CD4-positive, alpha-beta T cell (primary cell): ENCODE measurements around the gene ASB15. TPM values are rescaled to one million over a fixed set of nuclear protein-coding genes. Genes with fewer than 3 reads are reported as not detected.

Experiments used
- ATAC-seq: fragments of 200-7000 bp; cut with Tn5 transposase; one replicate; pipeline ENCODE4 v1.10.0; 2022; ENCODE audit warnings: mild to moderate bottlenecking; ENCODE audit not compliant: poor library complexity
- CTCF ChIA-PET: fragments of 350-600 bp; sonication (Branson Sonifier 250); formaldehyde crosslinking; loops from one replicate; lab custom pipeline; 2021; ENCODE audit warnings: antibody characterized with exemption, inconsistent platforms; lab: Charles Lee
- POLR2A ChIA-PET: fragments of 350-600 bp; sonication (Branson Sonifier 250); formaldehyde crosslinking; loops from one replicate; lab custom pipeline; 2021; ENCODE audit warnings: antibody characterized with exemption, inconsistent platforms; lab: Charles Lee
- DNase-seq, 14 experiments: peaks; one replicate each; pipeline ENCODE4 v3.0.0-alpha.2; 2013 to 2020; ENCODE audit warnings: mixed read lengths in 2 of 14
- H3K27ac ChIP-seq, 2 donors: one replicate each; pipeline versions ENCODE4 v1.5.1 to v1.7.0; 2013; ENCODE audit warnings: low read length in 2 of 2, low read depth in 1 of 2, mild to moderate bottlenecking in 1 of 2
- H3K27me3 ChIP-seq, 2 experiments: 1 replicate in 1 of 2; 2 replicates in 1 of 2; pipeline versions ENCODE4 v1.6.1 to v1.7.0; 2013; ENCODE audit warnings: low read length in 2 of 2, control low read depth in 1 of 2, mild to moderate bottlenecking in 1 of 2, moderate library complexity in 1 of 2; ENCODE audit not compliant: insufficient read depth in 2 of 2, control insufficient read depth in 1 of 2
- H3K36me3 ChIP-seq: one replicate; pipeline ENCODE4 v1.6.1; 2013; ENCODE audit warnings: low read length, control low read depth; ENCODE audit not compliant: insufficient read depth
- H3K4me1 ChIP-seq: one replicate; pipeline ENCODE4 v1.6.1; 2013; ENCODE audit warnings: low read length, control low read depth; ENCODE audit not compliant: insufficient read depth
- H3K4me3 ChIP-seq: one replicate; pipeline ENCODE4 v1.5.1; 2013; ENCODE audit warnings: mild to moderate bottlenecking, low read length, moderate library complexity
- H3K9me3 ChIP-seq, 2 experiments: 1 replicate in 1 of 2; 2 replicates in 1 of 2; pipeline versions ENCODE4 v1.6.1 to v1.7.0; 2013; ENCODE audit warnings: low read length in 2 of 2, mild to moderate bottlenecking in 2 of 2, control low read depth in 1 of 2, moderate library complexity in 1 of 2; ENCODE audit not compliant: control insufficient read depth in 1 of 2, insufficient read depth in 1 of 2
- H3K27ac Mint-ChIP-seq: one replicate; pipeline ENCODE4 v1.8.0; 2020; ENCODE audit warnings: mixed read lengths
- H3K27me3 Mint-ChIP-seq: one replicate; pipeline ENCODE4 v1.8.0; 2021; ENCODE audit warnings: mixed read lengths
- H3K36me3 Mint-ChIP-seq: one replicate; pipeline ENCODE4 v1.8.0; 2021; ENCODE audit warnings: low read depth, mixed read lengths
- H3K4me1 Mint-ChIP-seq: one replicate; pipeline ENCODE4 v1.8.0; 2021; ENCODE audit warnings: low read depth, mixed read lengths
- H3K4me3 Mint-ChIP-seq: one replicate; pipeline ENCODE4 v1.8.0; 2020; ENCODE audit warnings: mild to moderate bottlenecking, mixed read lengths
- H3K9me3 Mint-ChIP-seq: one replicate; pipeline ENCODE4 v1.8.0; 2020; ENCODE audit warnings: mixed read lengths
- CTCF ChIP-seq: fragments of 200-600 bp; IDR thresholded peaks from one replicate; pipeline ENCODE4 v1.8.0; 2022; ENCODE audit warnings: antibody characterized with exemption, mild to moderate bottlenecking
- intact Hi-C, 2 experiments: fragments of 100-400 bp; cut with DNase I in 1 of 2; cut with micrococcal nuclease in 1 of 2; formaldehyde crosslinking; loops; one replicate each; pipeline versions ENCODE4 v1.15.1 to v1.9.0; 2023 to 2025; cut with DNase I, micrococcal nuclease
- total RNA-seq, 174 experiments: library from RNA in 2 of 174; stranded (reverse) in 2 of 174; gene quantifications; one replicate each; pipeline ENCODE4 v1.2.3 and lab custom pipeline; 2021 to 2026

Gene ASB15
- total RNA-seq, 2 experiments from 2014 or later, result not detected

GRCh38 chr7:123573341-123573740 is 28.3 kb upstream of the ASB15 start:
- H3K27ac Mint-ChIP-seq, result no peak overlapping the region
- Histone ChIP-seq H3K27ac (no peak overlapping the region), H3K27me3 (no peaks in the 10 kb centered on the region), H3K36me3 (no peaks in the 10 kb centered on the region), H3K4me3 (no peak overlapping the region), H3K4me1 (no peaks in the 10 kb centered on the region), H3K9me3 (no peaks in the 10 kb centered on the region)
- CTCF ChIA-PET, result interaction anchor here (0.6 to 1.0 kb wide), 2 partner anchors 15 to 19 kb away, joined by 3 to 4 read pairs; no protein-coding TSS in a partner anchor
- no peaks in the 10 kb centered on the region for H3K36me3 Mint-ChIP-seq
- no peak overlapping the region for H3K4me3 Mint-ChIP-seq
- TF ChIP-seq CTCF, result no peak
- H3K27me3 Mint-ChIP-seq, result peaks cover 3% of the 10 kb centered on the region
- intact Hi-C loops, result no loop called here
- ATAC-seq, result no peak
- H3K4me1 Mint-ChIP-seq, result no peaks in the 10 kb centered on the region
- POLR2A ChIA-PET, result no interaction called here
- no peaks in the 10 kb centered on the region for H3K9me3 Mint-ChIP-seq
- no peak for DNase-seq

- POLR2A ChIA-PET, result no interaction called here
- Histone ChIP-seq H3K27me3 (no peaks in the 10 kb centered on the region), H3K36me3 (no peaks in the 10 kb centered on the region), H3K9me3 (no peaks in the 10 kb centered on the region), H3K4me3 (no peak overlapping the region), H3K27ac (no peak overlapping the region), H3K4me1 (no peaks in the 10 kb centered on the region)
- DNase-seq (no peak), ATAC-seq (no peak)
- peaks cover 5% of the 10 kb centered on the region for H3K27me3 Mint-ChIP-seq
- no peak overlapping the region for H3K27ac Mint-ChIP-seq
- TF ChIP-seq CTCF, result no peak
- H3K4me3 Mint-ChIP-seq, result no peak overlapping the region
- H3K36me3 Mint-ChIP-seq, result no peaks in the 10 kb centered on the region
- CTCF ChIA-PET, result interaction anchor here (0.6 kb wide), 1 partner anchor 19 kb away, joined by 3 read pairs; no protein-coding TSS in a partner anchor
- H3K4me1 Mint-ChIP-seq, result no peaks in the 10 kb centered on the region
- intact Hi-C loops, result no loop called here
- no peaks in the 10 kb centered on the region for H3K9me3 Mint-ChIP-seq
These were observed 27.6 kb upstream of the ASB15 start for GRCh38 chr7:123573896-123574467.

GRCh38 chr7:123579416-123579815 is 22.2 kb upstream of the ASB15 start:
- Histone ChIP-seq H3K36me3 (no peaks in the 10 kb centered on the region), H3K4me3 (no peak overlapping the region), H3K9me3 (no peaks in the 10 kb centered on the region), H3K27me3 (peaks cover 0 to 9% of the 10 kb centered on the region in 2 experiments), H3K4me1 (no peaks in the 10 kb centered on the region), H3K27ac (no peak overlapping the region)
- Mint-ChIP-seq H3K36me3 (no peaks in the 10 kb centered on the region), H3K9me3 (no peaks in the 10 kb centered on the region), H3K27ac (no peak overlapping the region), H3K4me1 (no peaks in the 10 kb centered on the region), H3K4me3 (no peak overlapping the region), H3K27me3 (peaks cover 31% of the 10 kb centered on the region)
- ATAC-seq, result no peak
- DNase-seq, result no peak
- POLR2A ChIA-PET, result no interaction called here
- intact Hi-C loops, result no loop called here
- TF ChIP-seq CTCF, result no peak
- CTCF ChIA-PET, result no interaction called here
